ENCODE data around the gene CYB5R4.
A peak's percentile ranks its signal among the peaks of the same experiment; 100 is the strongest.

CYB5R4 gene

GRCh38 chr6:83859410-83860358 lies at the start of gene CYB5R4:
Gene CYB5R4, plus strand, starts transcription at chr6:83859689. Its CDS starts 94 bp downstream, at chr6:83859783.
- peak; percentile 53 to 94 (median 87) for DNase-seq

GRCh38 chr6:83812595-83812994 lies 46.9 kb upstream of the CYB5R4 start:
- no peak for DNase-seq

- DNase-seq: peak in 1 of 56 donors; percentile 4
These were observed 43.7 kb upstream of the CYB5R4 start for GRCh38 chr6:83815631-83816272.

GRCh38 chr6:83822629-83823169 lies 36.8 kb upstream of the CYB5R4 start:
- no peak for DNase-seq

- no peak for DNase-seq
These were observed 35.1 kb upstream of the CYB5R4 start for GRCh38 chr6:83824388-83824801.

- DNase-seq: no peak
These were observed 34.7 kb upstream of the CYB5R4 start for GRCh38 chr6:83824831-83825230.

GRCh38 chr6:83827050-83827449 lies 32.4 kb upstream of the CYB5R4 start:
- no peak for DNase-seq

GRCh38 chr6:83838727-83839126 lies 20.8 kb upstream of the CYB5R4 start:
- DNase-seq: no peak

- DNase-seq: no peak
These were observed 15.3 kb upstream of the CYB5R4 start for GRCh38 chr6:83844170-83844569.

GRCh38 chr6:83846291-83846690 lies 13.2 kb upstream of the CYB5R4 start:
- DNase-seq: no peak

GRCh38 chr6:83847179-83847578 lies 12.3 kb upstream of the CYB5R4 start:
- DNase-seq: no peak

- no peak for DNase-seq
These were observed 10.4 kb upstream of the CYB5R4 start for GRCh38 chr6:83849127-83849526.

- no peak for DNase-seq
These were observed 9.9 kb upstream of the CYB5R4 start for GRCh38 chr6:83849610-83850009.

- no peak for DNase-seq
These were observed 6.8 kb upstream of the CYB5R4 start for GRCh38 chr6:83852528-83853177.

- DNase-seq: peak in 52 of 56 donors; percentile 23 to 88 (median 62)
These were observed 6.1 kb upstream of the CYB5R4 start, which contains the start of gene RIPPLY2 for GRCh38 chr6:83853178-83854000. Gene RIPPLY2, plus strand, starts transcription at chr6:83853360. Its CDS starts 57 bp downstream, at chr6:83853417.

- DNase-seq: peak in 14 of 56 donors; percentile 21 to 70 (median 47)
These were observed 5.4 kb upstream of the CYB5R4 start for GRCh38 chr6:83854001-83854501.

- no peak for DNase-seq
These were observed 4.7 kb upstream of the CYB5R4 start for GRCh38 chr6:83854766-83855165.

- DNase-seq: no peak
These were observed 868 bp downstream of the CYB5R4 start for GRCh38 chr6:83860359-83860755.

- no peak for DNase-seq
These were observed 1.4 kb downstream of the CYB5R4 start for GRCh38 chr6:83860782-83861495.

Data from amygdala (tissue), 56 donors.